Type B pancreatic cell (in vitro differentiated cells): Measurements from ENCODE around the gene RGS11. TPM values are rescaled to one million over a fixed set of nuclear protein-coding genes. Genes with fewer than 3 reads are reported as not detected.
"Not testable (repeated sequence)": the region's sequence is repeated elsewhere in the genome, so short reads cannot be mapped to it uniquely, and the experiment has no call there.

Experiments used
- DNase-seq: peaks from one replicate; pipeline ENCODE4 v3.0.0; 2021; ENCODE audit warnings: mixed read lengths; ENCODE audit not compliant: unreplicated experiment; ENCODE audit errors: extremely low spot score
- H3K27ac Mint-ChIP-seq: 2 replicates; pipeline ENCODE4 v1.8.0; 2021; ENCODE audit warnings: mild to moderate bottlenecking, mixed read lengths
- H3K27me3 Mint-ChIP-seq: 2 replicates; pipeline ENCODE4 v1.8.0; 2021; ENCODE audit warnings: mixed read lengths
- H3K36me3 Mint-ChIP-seq: 2 replicates; pipeline ENCODE4 v1.8.0; 2021; ENCODE audit warnings: mixed read lengths
- H3K4me1 Mint-ChIP-seq: one replicate; pipeline ENCODE4 v1.8.0; 2021; ENCODE audit warnings: mixed read lengths; ENCODE audit not compliant: unreplicated experiment
- H3K4me3 Mint-ChIP-seq: 2 replicates; pipeline ENCODE4 v1.8.0; 2021; ENCODE audit warnings: mild to moderate bottlenecking, mixed read lengths
- H3K9me3 Mint-ChIP-seq: 2 replicates; pipeline ENCODE4 v1.8.0; 2021; ENCODE audit warnings: mixed read lengths
- total RNA-seq: library from RNA; stranded (reverse); gene quantifications from 2 replicates; pipeline ENCODE4 v1.2.1, GENCODE V29; 2021; ENCODE audit warnings: low replicate concordance
- TF ChIP-seq, protein P1 (sequence below): fragments of 200-600 bp; sonication (generic); conservative IDR thresholded peaks from 2 replicates; pipeline ENCODE4 v1.5.0; 2021; ENCODE audit warnings: antibody characterized with exemption, mild to moderate bottlenecking

RGS11 gene
- total RNA-seq, 1 donor from 2014 or later: 6.6 TPM

DNA sequence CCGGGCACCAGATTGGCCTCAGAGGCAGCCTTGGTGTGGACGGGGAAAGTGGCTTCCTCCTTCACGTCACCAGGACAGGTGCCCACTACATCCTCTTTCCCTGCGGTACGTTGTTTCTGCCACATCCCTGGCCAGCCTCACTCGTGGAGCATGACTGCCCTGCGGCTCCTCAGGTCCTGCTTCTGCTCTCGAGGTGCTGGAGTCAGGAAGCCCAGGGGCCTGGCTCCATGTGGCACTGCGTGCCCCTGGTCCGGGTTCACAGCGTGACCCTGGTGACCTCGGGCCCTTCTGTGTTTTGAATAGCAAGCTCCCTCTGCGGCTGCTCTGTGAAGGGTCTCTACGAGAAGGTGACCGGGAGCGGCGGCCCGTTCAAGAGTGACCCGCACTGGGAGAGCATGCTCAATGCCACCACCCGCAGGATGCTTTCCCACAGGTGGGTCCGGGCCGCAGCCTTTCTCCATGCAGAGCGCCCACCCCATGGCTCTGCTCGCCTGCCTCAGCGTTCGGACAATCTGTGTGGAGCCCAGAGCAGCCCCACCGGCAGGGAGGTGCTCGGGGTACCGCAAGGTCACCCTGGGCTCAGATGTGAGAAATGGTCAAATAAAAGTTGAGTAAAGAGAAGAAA, 13.5 kb downstream of the RGS11 start:
- no peaks in the 10 kb centered on the region for H3K4me1 Mint-ChIP-seq
- H3K27me3 Mint-ChIP-seq: no peaks in the 10 kb centered on the region
- peaks cover 4% of the 10 kb centered on the region for H3K36me3 Mint-ChIP-seq
- DNase-seq: no peak
- H3K4me3 Mint-ChIP-seq: no peak overlapping the region
- no peak overlapping the region for H3K27ac Mint-ChIP-seq
- TF ChIP-seq, protein P1, sequence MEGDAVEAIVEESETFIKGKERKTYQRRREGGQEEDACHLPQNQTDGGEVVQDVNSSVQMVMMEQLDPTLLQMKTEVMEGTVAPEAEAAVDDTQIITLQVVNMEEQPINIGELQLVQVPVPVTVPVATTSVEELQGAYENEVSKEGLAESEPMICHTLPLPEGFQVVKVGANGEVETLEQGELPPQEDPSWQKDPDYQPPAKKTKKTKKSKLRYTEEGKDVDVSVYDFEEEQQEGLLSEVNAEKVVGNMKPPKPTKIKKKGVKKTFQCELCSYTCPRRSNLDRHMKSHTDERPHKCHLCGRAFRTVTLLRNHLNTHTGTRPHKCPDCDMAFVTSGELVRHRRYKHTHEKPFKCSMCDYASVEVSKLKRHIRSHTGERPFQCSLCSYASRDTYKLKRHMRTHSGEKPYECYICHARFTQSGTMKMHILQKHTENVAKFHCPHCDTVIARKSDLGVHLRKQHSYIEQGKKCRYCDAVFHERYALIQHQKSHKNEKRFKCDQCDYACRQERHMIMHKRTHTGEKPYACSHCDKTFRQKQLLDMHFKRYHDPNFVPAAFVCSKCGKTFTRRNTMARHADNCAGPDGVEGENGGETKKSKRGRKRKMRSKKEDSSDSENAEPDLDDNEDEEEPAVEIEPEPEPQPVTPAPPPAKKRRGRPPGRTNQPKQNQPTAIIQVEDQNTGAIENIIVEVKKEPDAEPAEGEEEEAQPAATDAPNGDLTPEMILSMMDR: no peak
- no peaks in the 10 kb centered on the region for H3K9me3 Mint-ChIP-seq

DNA sequence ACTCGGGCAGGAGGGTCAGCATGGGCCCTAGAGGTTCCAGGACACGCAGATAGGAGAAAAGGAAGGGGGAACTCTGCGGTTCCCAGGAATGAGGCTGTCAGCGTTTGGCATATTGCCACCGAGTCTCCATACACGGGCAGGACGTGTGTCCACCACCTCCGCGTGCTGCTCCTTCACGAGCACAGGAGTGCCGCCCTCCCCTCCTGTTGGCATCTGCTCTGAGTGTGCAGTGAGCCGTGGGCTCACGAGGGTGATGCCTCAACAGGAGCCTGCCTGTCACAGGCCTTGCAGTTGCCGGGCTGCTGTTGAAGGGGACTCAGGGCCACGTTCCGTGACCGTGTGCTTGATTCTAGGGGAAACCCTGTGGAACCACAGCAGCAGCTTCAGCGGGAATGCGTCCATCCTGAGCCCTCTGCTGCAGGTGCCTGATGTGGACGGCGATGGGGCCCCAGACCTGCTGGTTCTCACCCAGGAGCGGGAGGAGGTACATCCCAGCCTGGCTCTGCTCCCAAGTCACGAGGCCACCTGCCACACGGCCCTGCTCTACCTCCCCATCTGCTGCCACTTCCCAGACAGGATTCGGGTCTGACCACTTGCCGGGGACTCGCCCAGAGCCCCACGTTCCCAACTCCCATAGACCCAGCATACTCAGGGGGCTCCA, 14.6 kb downstream of the RGS11 start:
- Mint-ChIP-seq H3K4me1 (no peaks in the 10 kb centered on the region), H3K9me3 (no peaks in the 10 kb centered on the region), H3K36me3 (peaks cover 6% of the 10 kb centered on the region), H3K27me3 (no peaks in the 10 kb centered on the region), H3K4me3 (no peak overlapping the region), H3K27ac (no peak overlapping the region)
- TF ChIP-seq, protein P1: no peak
- no peak for DNase-seq

GRCh38 chr16:260326-260725, 15.4 kb downstream of the RGS11 start:
- no peaks in the 10 kb centered on the region for H3K4me1 Mint-ChIP-seq
- H3K27ac Mint-ChIP-seq: no peak overlapping the region
- DNase-seq: no peak
- TF ChIP-seq, protein P1: no peak
- no peaks in the 10 kb centered on the region for H3K27me3 Mint-ChIP-seq
- no peaks in the 10 kb centered on the region for H3K9me3 Mint-ChIP-seq
- no peak overlapping the region for H3K4me3 Mint-ChIP-seq
- H3K36me3 Mint-ChIP-seq: peaks cover 10% of the 10 kb centered on the region

DNA sequence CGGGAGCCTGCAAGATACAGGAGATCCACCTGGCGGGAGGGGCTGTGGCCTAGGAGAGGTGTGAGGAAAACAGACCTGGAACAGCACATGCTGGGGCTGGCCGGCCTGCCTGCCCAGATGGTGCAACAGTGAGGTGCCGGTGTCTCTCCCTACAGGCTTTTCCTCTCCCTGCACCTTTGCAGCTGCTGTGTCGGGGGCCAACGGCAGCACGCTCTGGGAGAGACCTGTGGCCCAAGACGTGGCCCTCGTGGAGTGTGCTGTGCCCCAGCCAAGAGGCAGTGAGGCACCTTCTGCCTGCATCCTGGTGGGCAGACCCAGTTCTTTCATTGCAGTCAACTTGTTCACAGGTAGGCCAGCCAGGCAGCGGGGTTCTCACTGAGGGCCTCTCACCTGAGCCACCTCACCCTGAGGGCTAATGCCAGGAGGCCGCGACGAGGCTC, 15.9 kb downstream of the RGS11 start:
- no peaks in the 10 kb centered on the region for H3K27me3 Mint-ChIP-seq
- no peak overlapping the region for H3K27ac Mint-ChIP-seq
- H3K36me3 Mint-ChIP-seq: peaks cover 10% of the 10 kb centered on the region
- TF ChIP-seq, protein P1: no peak
- DNase-seq: no peak
- no peak overlapping the region for H3K4me3 Mint-ChIP-seq
- no peaks in the 10 kb centered on the region for H3K9me3 Mint-ChIP-seq
- no peaks in the 10 kb centered on the region for H3K4me1 Mint-ChIP-seq

GRCh38 chr16:259226-259625, 16.5 kb downstream of the RGS11 start:
- TF ChIP-seq, protein P1: no peak
- H3K4me3 Mint-ChIP-seq: no peak overlapping the region
- no peaks in the 10 kb centered on the region for H3K4me1 Mint-ChIP-seq
- H3K9me3 Mint-ChIP-seq: no peaks in the 10 kb centered on the region
- DNase-seq: no peak
- no peak overlapping the region for H3K27ac Mint-ChIP-seq
- no peaks in the 10 kb centered on the region for H3K27me3 Mint-ChIP-seq
- peaks cover 10% of the 10 kb centered on the region for H3K36me3 Mint-ChIP-seq

DNA sequence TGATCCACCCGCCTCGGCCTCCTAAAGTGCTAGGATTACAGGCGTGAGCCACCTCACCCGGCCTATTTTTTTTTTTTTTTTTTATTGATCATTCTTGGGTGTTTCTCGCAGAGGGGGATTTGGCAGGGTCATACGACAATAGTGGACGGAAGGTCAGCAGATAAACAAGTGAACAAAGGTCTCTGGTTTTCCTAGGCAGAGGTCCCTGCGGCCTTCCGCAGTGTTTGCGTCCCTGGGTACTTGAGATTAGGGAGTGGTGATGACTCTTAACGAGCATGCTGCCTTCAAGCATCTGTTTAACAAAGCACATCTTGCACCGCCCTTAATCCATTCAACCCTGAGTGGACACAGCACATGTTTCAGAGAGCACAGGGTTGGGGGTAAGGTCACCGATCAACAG, 17.7 kb downstream of the RGS11 start:
- not testable (repeated sequence) for H3K4me1 Mint-ChIP-seq, H3K27me3 Mint-ChIP-seq, H3K9me3 Mint-ChIP-seq, H3K4me3 Mint-ChIP-seq, H3K27ac Mint-ChIP-seq, DNase-seq
- H3K36me3 Mint-ChIP-seq: peaks cover 10% of the 10 kb centered on the region
